C4-2B (cell line): ENCODE data around the gene PTRHD1.

Source experiments
- H3K27ac ChIP-seq: fragments of 450-650 bp; 2 replicates; pipeline ENCODE4 v1.5.1; 2017
- ZFX ChIP-seq: fragments of 450-650 bp; IDR thresholded peaks from 2 replicates; pipeline ENCODE4 v1.6.1; 2017
- TF ChIP-seq, protein P1 (sequence below): fragments of 450-650 bp; conservative IDR thresholded peaks from 2 replicates; pipeline ENCODE4 v1.5.1; 2017; ENCODE audit warnings: mild to moderate bottlenecking

Gene PTRHD1

DNA sequence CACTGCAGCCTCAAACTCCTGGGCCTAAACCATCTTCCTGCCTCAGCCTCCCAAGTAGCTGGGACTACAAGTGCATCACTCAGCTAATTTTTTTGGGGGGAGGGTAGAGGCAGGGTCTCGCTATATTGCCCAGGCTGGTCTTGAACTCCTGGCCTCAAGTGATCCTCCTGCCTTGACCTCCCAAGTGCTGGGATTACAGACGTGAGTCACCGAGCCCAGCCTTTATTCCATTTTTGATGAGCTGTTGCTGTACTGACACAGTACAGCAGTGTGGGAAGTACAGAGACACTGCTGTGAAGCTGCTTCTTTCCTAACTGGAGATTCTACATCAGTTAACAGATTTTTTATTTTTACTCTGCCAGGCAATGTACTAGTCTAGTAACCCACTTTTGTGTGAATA lies 18.8 kb downstream of the PTRHD1 start:
- H3K27ac ChIP-seq = no peak overlapping the region
- TF ChIP-seq ZFX = no peak
- TF ChIP-seq, protein P1, sequence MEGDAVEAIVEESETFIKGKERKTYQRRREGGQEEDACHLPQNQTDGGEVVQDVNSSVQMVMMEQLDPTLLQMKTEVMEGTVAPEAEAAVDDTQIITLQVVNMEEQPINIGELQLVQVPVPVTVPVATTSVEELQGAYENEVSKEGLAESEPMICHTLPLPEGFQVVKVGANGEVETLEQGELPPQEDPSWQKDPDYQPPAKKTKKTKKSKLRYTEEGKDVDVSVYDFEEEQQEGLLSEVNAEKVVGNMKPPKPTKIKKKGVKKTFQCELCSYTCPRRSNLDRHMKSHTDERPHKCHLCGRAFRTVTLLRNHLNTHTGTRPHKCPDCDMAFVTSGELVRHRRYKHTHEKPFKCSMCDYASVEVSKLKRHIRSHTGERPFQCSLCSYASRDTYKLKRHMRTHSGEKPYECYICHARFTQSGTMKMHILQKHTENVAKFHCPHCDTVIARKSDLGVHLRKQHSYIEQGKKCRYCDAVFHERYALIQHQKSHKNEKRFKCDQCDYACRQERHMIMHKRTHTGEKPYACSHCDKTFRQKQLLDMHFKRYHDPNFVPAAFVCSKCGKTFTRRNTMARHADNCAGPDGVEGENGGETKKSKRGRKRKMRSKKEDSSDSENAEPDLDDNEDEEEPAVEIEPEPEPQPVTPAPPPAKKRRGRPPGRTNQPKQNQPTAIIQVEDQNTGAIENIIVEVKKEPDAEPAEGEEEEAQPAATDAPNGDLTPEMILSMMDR = no peak

DNA sequence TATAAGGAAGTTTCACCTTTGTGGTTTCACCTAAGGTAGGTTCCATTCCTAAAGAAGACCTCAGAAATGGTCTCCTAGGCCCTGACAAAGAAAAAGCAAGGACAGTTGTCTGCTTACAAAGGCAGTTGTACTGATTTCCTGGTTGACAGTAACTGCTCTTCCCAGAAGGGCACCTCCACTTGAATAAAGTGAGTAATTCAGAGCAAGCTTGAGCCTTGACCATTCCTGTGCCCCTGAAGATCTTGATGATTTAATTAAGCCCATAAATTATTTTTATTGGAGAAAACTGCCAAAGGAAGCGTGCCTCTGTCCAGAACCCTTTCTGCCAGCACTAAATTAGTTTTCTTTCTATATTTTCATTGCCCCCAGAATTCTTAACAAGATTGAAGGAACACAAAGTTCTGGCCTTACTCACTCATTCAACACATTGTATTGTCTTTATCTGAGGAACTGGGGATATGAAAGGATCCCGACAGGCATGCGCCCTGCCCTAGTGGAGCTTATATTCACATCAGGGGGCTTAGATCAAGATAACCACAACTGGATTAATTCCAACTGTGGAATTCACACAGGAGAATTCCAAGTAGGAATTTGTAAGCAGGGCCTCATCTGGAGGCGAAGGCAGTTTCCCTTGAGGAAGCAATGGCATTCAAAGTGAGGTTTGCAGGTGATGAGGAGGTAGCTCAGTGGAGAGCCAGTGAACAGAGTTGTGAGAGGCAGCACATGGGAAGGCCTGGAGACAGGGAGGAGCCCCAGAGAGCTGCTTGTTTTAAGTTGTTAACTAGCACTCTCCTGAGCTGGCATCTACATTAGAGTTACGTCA lies 21.2 kb downstream of the PTRHD1 start:
- no peak for TF ChIP-seq ZFX
- TF ChIP-seq, protein P1 = no peak
- no peak overlapping the region for H3K27ac ChIP-seq

DNA sequence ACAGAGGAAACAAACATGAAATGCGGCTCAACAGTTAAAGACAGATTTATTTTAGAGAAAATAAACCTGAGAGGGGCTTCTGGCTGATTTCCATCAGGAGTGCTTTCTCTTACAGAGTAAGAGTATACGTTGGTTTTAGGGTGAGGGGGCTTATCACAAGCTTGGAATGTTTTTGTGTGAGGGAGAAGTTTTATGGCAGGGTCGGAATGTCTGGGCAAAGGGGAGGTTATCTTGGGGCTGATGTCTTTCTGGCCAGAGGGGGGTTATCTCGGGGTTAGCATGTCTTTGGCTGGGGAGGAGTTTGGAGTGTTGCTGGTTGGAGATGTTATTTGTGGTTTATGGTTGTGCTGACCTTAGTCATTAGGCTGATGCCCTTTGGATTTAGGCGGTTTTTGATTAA lies 22.1 kb downstream of the PTRHD1 start:
- TF ChIP-seq ZFX = no peak
- TF ChIP-seq, protein P1 = no peak
- no peak overlapping the region for H3K27ac ChIP-seq

DNA sequence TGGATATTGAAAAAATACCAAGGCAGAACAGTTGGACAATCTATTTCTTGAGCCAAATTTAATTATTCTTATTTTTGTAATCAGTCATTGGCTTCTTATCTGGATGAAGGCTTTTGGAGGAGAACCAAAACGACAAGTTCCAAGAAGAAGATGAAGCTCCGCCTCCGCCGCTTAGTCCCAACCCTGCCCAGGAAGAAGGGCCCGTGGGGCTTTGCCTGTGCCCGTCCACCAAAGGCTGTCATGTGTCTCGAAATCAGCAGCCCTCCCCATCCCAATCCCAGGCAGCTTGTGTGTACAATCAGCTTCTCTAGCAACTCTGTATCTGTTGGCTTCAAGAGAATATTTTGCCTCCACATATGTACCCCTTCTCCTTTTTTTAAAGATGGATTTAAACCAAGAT lies 24.6 kb downstream of the PTRHD1 start:
- TF ChIP-seq, protein P1 = no peak
- TF ChIP-seq ZFX = no peak

DNA sequence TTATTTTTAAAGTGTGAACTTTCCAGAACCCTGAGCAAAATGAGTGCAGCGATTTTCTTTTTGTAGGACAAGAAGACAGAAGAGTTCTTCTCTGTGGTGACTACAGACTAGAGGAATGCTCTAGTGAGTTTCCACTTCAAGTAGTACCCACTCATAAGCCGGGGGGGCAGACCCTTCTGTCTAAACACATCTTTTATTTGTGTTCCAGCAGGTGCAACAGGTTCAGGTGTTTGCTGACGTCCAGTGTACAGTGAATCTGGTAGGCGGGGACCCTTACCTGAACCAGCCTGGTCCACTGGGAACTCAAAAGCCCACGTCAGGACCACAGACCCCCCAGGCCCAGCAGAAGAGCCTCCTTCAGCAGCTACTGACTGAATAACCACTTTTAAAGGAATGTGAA lies 25.2 kb downstream of the PTRHD1 start:
- TF ChIP-seq, protein P1 = no peak
- TF ChIP-seq ZFX = no peak
- H3K27ac ChIP-seq = no peak overlapping the region

More for the DNA sequence above, 24.6 kb downstream of the PTRHD1 start:
- no peak overlapping the region for H3K27ac ChIP-seq

DNA sequence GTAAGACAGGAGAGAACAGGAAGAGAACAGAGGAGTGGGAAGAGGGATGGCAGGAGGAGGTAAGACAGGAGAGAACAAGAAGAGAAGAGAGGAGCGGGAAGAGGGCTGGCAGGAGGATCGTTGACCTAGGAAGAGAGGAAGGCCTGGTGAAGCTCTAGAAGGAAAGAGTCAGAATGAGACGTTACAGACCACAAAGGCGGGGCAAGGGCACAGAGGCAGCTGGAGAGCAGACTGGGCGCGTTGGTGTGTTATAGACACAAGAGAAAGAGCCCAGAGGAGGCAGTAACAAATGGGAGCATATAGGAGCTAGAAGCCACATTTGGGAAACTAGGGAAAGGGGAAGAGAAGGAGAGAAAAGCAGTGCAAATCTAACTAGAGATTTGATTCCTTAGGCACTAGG lies 26.6 kb downstream of the PTRHD1 start:
- TF ChIP-seq, protein P1 = no peak
- TF ChIP-seq ZFX = no peak
- H3K27ac ChIP-seq = no peak overlapping the region

DNA sequence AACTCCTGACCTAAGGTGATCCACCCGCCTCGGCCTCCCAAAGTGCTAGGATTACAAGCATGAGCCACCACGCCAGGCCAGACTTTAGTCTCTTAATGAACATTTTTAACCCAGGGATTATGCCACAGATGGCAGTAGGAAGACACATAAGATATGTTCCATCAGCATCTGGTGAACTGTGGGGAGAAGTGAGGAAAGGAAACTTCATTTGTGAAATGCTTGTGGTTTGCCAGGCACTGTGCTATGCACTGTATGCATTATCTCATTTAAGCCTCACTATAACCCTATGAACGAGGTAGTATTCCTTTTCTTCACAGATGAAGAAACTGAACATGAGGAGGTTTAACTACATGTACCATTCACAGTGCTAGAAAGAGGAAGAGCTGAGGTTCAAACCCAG lies 29.3 kb downstream of the PTRHD1 start:
- TF ChIP-seq, protein P1 = no peak
- TF ChIP-seq ZFX = no peak
- no peak overlapping the region for H3K27ac ChIP-seq
